GM12801 (cell line): Measurements from ENCODE around the gene ZFAND6.

Experiments used
- TF ChIP-seq, protein P1 (sequence below): IDR thresholded peaks from one replicate; pipeline ENCODE4 v1.5.1; 2011; ENCODE audit warnings: control low read depth; ENCODE audit not compliant: insufficient read length; ENCODE audit errors: extremely low read depth

The ZFAND6 gene

DNA sequence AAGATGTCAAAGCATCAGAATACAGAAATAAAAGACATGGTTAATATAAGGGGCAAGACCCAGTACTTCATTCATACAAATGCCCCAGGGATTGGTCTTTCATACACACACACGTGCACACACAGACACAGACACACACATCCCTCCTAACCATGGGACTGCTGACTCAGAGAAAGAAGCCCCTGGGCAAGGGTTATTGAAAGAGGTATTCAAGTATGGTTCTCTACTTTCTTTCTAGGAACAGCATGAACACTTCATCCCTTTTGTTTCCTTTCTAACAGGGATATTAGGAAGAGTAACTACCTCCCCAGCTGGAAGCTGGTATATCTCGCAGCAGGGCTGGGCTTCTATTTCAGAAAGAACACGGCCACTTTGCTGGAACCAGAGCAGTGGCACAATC lies 33.2 kb upstream of the ZFAND6 start:
- TF ChIP-seq, protein P1, sequence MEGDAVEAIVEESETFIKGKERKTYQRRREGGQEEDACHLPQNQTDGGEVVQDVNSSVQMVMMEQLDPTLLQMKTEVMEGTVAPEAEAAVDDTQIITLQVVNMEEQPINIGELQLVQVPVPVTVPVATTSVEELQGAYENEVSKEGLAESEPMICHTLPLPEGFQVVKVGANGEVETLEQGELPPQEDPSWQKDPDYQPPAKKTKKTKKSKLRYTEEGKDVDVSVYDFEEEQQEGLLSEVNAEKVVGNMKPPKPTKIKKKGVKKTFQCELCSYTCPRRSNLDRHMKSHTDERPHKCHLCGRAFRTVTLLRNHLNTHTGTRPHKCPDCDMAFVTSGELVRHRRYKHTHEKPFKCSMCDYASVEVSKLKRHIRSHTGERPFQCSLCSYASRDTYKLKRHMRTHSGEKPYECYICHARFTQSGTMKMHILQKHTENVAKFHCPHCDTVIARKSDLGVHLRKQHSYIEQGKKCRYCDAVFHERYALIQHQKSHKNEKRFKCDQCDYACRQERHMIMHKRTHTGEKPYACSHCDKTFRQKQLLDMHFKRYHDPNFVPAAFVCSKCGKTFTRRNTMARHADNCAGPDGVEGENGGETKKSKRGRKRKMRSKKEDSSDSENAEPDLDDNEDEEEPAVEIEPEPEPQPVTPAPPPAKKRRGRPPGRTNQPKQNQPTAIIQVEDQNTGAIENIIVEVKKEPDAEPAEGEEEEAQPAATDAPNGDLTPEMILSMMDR: no peak

DNA sequence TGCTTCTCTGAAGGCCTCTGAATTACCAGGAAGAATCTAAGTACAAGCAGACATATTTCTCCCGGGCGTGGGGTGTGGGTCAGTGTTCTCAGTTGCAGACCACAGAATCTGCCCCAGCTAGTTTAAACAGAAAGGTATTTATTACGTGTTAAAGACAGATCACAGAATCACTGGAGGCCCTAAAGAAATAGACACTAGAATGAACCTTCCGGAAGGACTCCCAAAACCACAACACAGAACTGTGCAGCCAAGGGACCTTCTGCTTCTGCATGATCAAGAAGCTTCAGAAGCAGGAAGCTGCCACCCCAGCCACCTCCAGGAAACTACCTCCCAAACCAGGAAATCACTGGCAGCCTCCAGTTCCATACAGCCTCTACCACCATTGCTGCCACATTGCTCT lies 32.7 kb upstream of the ZFAND6 start:
- TF ChIP-seq, protein P1: no peak

DNA sequence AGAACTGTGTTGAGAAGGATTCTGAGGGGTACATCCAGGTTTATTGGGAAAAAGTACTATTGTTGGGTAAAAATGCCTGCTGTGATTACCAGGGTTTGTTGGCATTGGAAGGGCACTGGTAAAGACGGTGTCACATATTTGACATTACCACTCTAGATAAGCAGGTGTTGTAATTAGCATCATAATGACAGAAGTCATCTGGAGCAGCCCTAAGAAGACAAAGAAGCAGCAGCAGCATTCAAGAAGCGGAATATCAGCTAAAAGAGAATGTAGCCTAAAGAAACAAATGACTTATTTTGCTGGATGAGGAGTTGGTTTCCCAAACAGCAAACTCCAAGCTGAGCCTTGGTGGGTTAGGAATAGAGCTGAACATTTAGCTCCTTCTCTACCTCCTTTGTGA lies 30.5 kb upstream of the ZFAND6 start:
- TF ChIP-seq, protein P1: no peak

DNA sequence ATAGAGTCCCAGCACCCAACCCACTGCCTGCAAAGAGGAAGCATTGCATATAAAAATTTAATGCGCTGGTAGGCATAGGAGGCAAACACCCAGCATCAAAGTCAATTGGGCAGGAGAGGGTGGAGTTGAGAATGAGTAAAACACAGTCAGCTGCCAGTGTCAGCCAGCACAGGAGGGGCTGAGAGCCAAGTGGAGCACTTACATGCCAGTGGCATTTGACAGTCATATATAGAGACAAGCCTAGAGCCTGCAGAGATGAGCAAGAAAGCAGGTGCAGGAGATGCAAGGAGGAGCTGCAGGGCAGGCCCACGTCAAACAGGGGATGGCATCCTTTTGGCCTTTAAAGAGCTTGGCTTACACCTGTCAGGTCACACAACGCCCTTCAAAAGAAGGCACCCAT lies 27.6 kb upstream of the ZFAND6 start:
- TF ChIP-seq, protein P1: no peak

DNA sequence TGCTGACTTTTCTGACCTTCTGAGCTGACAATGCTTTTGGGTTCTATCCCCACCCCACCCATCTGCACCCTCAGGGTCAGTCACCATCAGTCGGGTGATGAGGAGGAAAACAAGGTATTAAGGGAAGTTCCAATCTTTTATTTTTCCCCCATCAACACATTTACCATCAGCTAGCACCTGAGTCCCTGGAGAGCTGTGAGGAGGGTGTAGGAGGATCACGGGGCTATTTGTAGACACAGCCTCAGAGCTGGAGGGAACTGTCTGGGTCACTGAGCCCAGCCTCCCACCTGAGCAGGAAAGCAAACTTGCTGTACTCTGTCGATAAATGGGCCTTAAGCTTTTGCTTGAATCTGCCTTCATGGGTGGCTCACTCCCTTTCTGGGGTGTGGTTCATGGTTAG lies 24.8 kb upstream of the ZFAND6 start:
- TF ChIP-seq, protein P1: no peak

DNA sequence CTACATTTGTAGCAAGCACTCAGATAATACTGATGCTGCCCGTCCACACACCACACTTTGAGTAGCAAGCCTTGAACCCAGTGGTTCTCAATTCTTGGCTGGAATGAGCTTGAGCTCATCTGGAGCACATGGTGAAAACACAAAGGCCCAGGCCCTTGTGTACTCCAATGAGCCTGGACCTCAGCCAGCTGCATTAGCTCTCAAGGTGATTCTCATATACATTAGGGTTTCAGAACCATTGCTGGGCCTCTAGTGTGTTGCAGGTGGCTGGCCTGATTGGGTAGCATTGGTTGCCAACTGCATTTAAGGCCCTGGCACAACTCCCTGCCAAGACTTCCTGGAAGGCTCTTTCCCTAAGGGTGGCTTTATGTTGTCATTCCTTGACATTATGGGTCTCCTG lies 23.4 kb upstream of the ZFAND6 start:
- TF ChIP-seq, protein P1: no peak

DNA sequence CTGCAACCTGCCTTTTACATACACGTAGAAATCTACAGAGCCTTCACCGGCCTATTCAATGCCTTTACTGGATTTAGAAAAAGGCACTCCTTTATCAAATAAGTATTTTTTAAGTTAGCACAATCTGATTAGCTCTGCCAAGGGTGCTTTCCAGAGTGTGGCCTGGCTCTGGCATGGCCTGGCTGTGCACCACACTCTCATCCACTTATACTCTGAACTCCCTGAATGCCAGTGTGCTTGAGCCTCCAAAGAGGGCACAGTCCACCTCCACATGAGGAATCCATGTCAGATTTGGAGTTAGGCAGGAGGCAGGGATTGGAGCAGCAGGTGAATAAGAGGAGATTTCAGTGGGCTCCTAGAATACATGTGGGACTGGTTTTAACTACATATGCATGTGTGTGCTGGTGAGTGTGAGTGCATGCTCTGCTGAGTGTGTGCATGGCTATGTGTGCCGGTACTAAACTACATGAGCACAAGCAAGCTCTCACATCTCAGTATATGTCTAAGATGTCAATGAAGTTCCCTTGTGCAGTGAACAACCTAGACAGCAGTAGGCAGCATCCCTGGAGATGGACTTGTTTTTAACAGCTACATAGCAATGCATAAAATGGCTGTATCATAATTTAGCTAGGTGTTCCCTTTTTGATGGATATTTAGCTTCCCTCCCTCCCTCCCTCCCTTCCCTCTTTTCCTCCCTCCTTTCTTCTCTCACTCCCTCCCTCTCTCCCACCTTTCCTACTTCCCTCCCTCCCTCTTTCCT lies 17.8 kb upstream of the ZFAND6 start:
- TF ChIP-seq, protein P1: no peak
